Epidermal melanocyte (primary cell): ENCODE results near the gene AVPR2.

ENCODE experiments used
- DNase-seq: peaks from one replicate; pipeline ENCODE4 v3.0.0; 2011; ENCODE audit warnings: low spot score; ENCODE audit not compliant: insufficient read length

The AVPR2 gene

GRCh38 chrX:153903991-153904957 is at the start of gene AVPR2:
TSS of gene AVPR2 (plus strand) at chrX:153904673. CDS start at chrX:153905146, 473 bp downstream.
- DNase-seq: no peak

GRCh38 chrX:153854702-153855101 is 49.8 kb upstream of the AVPR2 start:
- DNase-seq: no peak

GRCh38 chrX:153857348-153857903 is 47.0 kb upstream of the AVPR2 start:
- no peak for DNase-seq

GRCh38 chrX:153861151-153861550 is 43.3 kb upstream of the AVPR2 start:
- no peak for DNase-seq

GRCh38 chrX:153861733-153862310 is 42.7 kb upstream of the AVPR2 start:
- DNase-seq: no peak

GRCh38 chrX:153862369-153863250 is 41.9 kb upstream of the AVPR2 start:
- DNase-seq: no peak

- no peak for DNase-seq
Observed at GRCh38 chrX:153863251-153863991, 41.1 kb upstream of the AVPR2 start.

GRCh38 chrX:153864101-153864500 is 40.4 kb upstream of the AVPR2 start:
- no peak for DNase-seq

- DNase-seq: no peak
Observed at GRCh38 chrX:153864561-153865320, 39.7 kb upstream of the AVPR2 start.

GRCh38 chrX:153865321-153865580 is 39.2 kb upstream of the AVPR2 start:
- DNase-seq: no peak

GRCh38 chrX:153865685-153866084 is 38.8 kb upstream of the AVPR2 start:
- DNase-seq: no peak

GRCh38 chrX:153866302-153867019 is 38.0 kb upstream of the AVPR2 start:
- DNase-seq: no peak

- no peak for DNase-seq
Observed at GRCh38 chrX:153867139-153867538, 37.3 kb upstream of the AVPR2 start.

- DNase-seq: no peak
Observed at GRCh38 chrX:153867671-153868070, 36.8 kb upstream of the AVPR2 start.

GRCh38 chrX:153868576-153869472 is 35.6 kb upstream of the AVPR2 start:
- no peak for DNase-seq

GRCh38 chrX:153869473-153870287 is 34.8 kb upstream of the AVPR2 start:
- no peak for DNase-seq

GRCh38 chrX:153870288-153870690 is 34.2 kb upstream of the AVPR2 start:
- no peak for DNase-seq
